ENCODE data around the gene PNPLA4. TPM values are rescaled to one million over a fixed set of nuclear protein-coding genes. Genes with fewer than 3 reads are reported as not detected.

The PNPLA4 gene
- total RNA-seq, 1 donor from 2014 or later, result 38.4 TPM

DNA sequence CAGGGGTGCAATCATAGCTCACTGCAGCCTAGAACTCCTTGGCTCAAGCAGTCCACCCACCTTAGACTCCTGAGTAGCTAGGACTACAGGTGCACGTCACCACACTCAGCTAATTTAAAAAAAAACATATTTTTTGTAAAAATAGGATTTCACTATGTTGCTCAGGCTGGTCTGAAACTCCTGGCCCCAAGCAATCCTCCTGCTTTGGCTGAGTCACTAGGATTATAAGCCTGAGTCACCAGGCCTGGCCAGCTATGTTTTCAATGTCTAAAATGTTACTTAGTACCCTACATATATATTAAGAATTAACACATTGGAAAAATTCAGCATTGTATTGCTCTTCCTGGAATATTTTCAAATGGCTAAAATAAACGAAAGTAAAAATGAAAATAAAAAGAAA, 37.5 kb downstream of the PNPLA4 start:
- no peak for ATAC-seq
- intact Hi-C loops (cut with micrococcal nuclease), result no loop called here
- DNase-seq, result no peak

DNA sequence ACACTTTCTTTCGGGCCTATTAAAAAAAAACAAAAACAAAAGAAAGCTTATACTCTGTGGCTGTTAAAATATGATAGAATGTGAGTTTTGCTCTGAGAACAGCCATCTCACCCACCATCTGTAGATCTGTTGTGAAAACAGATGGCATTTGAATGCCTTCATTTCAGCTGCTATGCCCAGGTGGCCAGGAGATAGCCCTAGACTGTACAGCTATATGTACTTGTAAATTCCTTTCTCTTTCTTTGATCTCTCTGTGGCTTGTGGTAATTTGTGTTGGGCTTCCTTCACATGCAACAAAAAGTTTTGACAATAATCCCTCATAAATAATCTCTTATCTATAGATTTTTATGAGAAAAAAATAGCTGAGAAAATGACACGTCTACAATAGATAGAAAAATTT, 38.1 kb downstream of the PNPLA4 start:
- intact Hi-C loops (cut with micrococcal nuclease), result no loop called here
- DNase-seq (no peak), ATAC-seq (no peak)

DNA sequence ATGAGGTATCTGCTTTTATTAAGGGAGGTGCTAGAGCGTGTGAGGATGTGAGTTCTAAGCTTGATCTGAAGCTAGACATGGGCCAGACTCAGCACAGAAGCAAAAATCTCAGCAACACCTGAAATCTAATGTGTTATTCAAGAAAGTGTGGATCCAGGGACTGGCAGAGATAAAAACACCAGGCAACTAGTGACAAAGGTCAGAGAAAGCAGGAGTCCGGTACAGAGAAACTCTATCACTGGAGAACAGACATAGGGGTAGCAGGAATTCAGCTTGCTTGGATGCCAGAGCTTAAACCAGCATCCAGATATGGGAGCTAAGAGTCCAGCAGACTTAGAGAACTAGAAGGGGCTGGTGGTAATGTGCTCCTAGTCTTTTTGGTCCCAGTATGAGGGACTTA, 50.3 kb downstream of the PNPLA4 start:
- ATAC-seq (no peak), DNase-seq (no peak)
- intact Hi-C loops (cut with micrococcal nuclease), result no loop called here

DNA sequence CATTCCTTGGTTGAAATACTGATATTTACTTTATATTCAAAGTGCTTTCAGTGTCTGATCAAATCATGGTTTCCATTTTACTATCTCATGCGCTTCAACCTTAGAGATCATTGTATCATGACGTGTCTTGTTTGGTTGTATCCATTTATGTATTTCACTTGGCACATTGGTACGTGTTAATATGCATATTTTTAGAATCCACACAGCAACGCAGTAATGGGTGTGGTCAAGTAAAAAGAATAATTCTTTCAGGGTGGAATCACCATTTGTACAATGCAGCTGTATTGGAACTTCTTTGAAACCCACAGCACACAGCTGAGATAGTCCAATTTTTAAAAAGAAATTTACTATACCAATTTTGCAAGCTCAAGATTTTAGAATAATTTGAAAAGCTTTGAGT, 55.2 kb downstream of the PNPLA4 start:
- DNase-seq (no peak), ATAC-seq (no peak)
- intact Hi-C loops (cut with micrococcal nuclease), result no loop called here

DNA sequence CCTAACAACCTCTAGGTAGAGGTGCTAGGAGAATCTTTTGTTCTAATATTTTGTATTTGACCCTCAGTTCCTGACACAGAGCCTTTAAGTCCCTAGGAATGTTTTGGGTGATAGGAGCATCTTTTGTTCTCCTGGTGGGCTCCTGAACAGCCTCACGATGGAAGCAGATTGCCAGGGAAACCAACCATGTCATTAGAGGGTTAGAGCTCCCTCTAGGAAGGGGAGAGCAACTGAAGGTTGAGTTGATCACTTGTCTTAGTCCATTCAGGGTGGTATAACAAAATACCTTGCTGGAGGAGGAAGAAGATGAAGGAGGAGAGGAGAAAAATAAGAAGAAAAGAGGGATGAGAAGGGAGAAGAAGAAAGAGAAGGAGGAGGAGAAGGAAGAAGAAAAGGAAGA, 75.0 kb downstream of the PNPLA4 start:
- ATAC-seq, result no peak
- intact Hi-C loops (cut with micrococcal nuclease), result no loop called here

More for the DNA sequence above, 75.0 kb downstream of the PNPLA4 start:
- no peak for DNase-seq

Other genes starting within 250 kb of the PNPLA4 start
- gene VCX, start 84.2 kb downstream of the PNPLA4 start, total RNA-seq, result not detected
- gene VCX2, start 243.9 kb upstream of the PNPLA4 start, total RNA-seq, result not detected